Lower leg skin (tissue), 4 donors: ENCODE data around the gene ADGRG7. TPM values are rescaled to one million over a fixed set of nuclear protein-coding genes. Genes with fewer than 3 reads are reported as not detected.
A peak's percentile ranks its signal among the peaks of the same experiment; 100 is the strongest.

ENCODE experiments used
- DNase-seq, 2 donors: peaks; one replicate each; pipeline ENCODE4 v3.0.0-alpha.2; 2019; ENCODE audit warnings: low spot score in 2 of 2
- H3K4me3 ChIP-seq: fragments of 200-600 bp; sonication (generic); 2 replicates; pipeline ENCODE4 v1.5.1; 2017; ENCODE audit warnings: mild to moderate bottlenecking, low read depth; ENCODE audit not compliant: poor library complexity, severe bottlenecking
- POLR2A ChIP-seq, 2 donors: fragments of 450-650 bp; IDR thresholded peaks; one replicate each; pipeline ENCODE4 v1.6.1; 2016 to 2017; ENCODE audit warnings: antibody characterized with exemption in 2 of 2, mild to moderate bottlenecking in 1 of 2, moderate library complexity in 1 of 2
- WGBS, 2 donors: methylation state at CpG; one replicate each; pipeline ENCODE4 v1.1.5; 2018; 5-methylcytosine and 5-hydroxymethylcytosine counted together
- intact Hi-C: fragments of 100-400 bp; cut with DNase I; formaldehyde crosslinking; loops from one replicate; pipeline ENCODE4 v1.15.0; 2023; ENCODE audit warnings: low total_unique reads
- total RNA-seq, 4 donors: library from RNA; depleted of rRNA; stranded (reverse); fragments of >200 nt; gene quantifications; one replicate each; pipeline ENCODE4 v1.1.0, GENCODE V29; 2016
- TF ChIP-seq, protein P1 (sequence below), 3 donors: fragments of 450-650 bp; IDR thresholded peaks; one replicate each; pipeline ENCODE4 v1.5.1; 2016; ENCODE audit warnings: antibody characterized with exemption in 3 of 3, mild to moderate bottlenecking in 3 of 3, moderate library complexity in 2 of 3

The ADGRG7 gene
- total RNA-seq, 4 donors from 2014 or later, result not detected

DNA sequence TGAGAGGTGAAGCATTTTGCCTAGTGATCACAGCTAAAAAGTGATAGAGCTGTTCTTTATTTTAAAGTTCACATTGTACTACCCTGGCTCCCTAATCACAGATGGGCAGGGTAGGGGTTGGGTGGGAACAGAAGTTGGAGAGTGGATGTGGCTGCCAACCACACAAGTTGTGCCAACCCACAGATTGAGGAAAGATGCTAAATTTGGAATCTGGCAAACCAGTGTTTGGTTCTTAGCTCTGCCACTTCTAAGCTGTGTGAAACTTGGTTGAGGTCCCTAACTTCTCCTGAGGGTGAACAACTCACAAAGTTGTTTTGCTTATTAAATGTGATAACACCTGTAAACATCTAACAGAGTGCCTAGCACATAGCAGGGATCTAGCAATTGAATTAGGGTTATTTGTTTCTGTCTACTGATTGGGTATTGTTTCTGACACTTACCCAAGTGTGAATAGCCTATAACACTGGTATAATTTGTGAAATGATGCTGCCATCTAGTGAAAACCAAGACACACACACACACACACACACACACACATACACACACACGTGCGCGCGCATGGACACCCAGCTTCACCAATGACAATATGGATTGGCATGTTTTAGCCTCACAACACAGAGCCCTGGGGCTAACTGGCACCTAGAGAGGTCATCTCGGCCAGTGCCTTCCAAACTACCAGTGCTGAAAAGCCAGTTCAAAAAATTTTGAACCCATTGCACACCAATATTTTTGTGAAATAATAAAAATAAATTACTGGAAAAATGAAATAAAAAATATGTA lies 25.3 kb downstream of the ADGRG7 start:
- DNase-seq, result peak in 1 of 2 donors; percentile 16
- WGBS, 2 donors, result 38 to 51% methylated on average over 5 of the region's 5 CpGs
- no peak for TF ChIP-seq POLR2A (IDR thresholded peaks at IDR 0.05)
- TF ChIP-seq, protein P1, sequence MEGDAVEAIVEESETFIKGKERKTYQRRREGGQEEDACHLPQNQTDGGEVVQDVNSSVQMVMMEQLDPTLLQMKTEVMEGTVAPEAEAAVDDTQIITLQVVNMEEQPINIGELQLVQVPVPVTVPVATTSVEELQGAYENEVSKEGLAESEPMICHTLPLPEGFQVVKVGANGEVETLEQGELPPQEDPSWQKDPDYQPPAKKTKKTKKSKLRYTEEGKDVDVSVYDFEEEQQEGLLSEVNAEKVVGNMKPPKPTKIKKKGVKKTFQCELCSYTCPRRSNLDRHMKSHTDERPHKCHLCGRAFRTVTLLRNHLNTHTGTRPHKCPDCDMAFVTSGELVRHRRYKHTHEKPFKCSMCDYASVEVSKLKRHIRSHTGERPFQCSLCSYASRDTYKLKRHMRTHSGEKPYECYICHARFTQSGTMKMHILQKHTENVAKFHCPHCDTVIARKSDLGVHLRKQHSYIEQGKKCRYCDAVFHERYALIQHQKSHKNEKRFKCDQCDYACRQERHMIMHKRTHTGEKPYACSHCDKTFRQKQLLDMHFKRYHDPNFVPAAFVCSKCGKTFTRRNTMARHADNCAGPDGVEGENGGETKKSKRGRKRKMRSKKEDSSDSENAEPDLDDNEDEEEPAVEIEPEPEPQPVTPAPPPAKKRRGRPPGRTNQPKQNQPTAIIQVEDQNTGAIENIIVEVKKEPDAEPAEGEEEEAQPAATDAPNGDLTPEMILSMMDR (IDR thresholded peaks at IDR 0.05), result no peak
- intact Hi-C loops, result no loop called here
- H3K4me3 ChIP-seq, result no peak overlapping the region

DNA sequence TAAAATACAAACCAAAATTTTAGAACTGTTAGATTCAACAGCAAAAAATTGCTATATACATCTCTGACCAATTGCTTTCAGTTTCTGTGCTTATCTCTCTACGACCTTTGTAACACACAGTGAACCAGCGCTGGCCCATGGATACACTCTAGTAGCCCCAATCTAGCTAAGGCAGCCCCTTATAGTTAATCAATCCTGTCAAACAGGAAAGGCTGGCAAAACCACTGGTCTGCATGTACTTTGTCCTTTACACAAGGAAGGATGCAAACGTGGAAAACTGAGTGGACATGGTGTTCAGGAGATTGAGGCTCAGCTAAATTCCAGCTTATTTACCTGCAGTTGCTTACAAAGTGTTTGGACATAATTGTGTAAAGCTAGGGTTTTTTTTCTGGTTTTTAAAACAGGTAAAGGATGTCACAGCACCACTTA lies 25.9 kb downstream of the ADGRG7 start:
- intact Hi-C loops, result no loop called here
- DNase-seq, result no peak
- no peak overlapping the region for H3K4me3 ChIP-seq
- TF ChIP-seq POLR2A (IDR thresholded peaks at IDR 0.05), result no peak
- TF ChIP-seq, protein P1 (IDR thresholded peaks at IDR 0.05), result no peak
- WGBS, 2 donors, result 72 to 80% methylated on average over 3 of the region's 3 CpGs

DNA sequence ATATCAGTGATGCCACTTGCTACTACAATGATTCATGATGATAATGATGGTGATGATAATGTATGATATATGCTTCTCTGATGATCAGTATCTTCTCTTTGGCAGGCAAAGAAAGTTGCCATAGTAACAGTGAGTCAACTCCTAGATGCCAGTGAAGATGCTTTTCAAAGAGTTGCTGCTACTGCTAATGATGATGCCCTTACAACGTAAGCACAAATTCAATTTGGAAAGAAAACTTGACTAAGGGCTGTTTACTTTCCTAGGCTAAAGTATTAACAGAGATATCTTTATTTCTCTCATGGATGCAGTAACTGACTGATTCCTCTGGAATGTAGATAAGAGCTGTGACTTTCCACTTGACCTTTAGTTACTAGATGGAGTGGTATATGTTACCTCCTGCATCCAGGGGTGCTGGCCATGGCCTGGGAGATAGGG lies 27.8 kb downstream of the ADGRG7 start:
- H3K4me3 ChIP-seq, result no peak overlapping the region
- DNase-seq, result no peak
- 52 to 75% methylated on average over 1 of the region's 1 CpG for WGBS, 2 donors
- intact Hi-C loops, result no loop called here
- no peak for TF ChIP-seq POLR2A (IDR thresholded peaks at IDR 0.05)
- TF ChIP-seq, protein P1 (IDR thresholded peaks at IDR 0.05), result no peak

DNA sequence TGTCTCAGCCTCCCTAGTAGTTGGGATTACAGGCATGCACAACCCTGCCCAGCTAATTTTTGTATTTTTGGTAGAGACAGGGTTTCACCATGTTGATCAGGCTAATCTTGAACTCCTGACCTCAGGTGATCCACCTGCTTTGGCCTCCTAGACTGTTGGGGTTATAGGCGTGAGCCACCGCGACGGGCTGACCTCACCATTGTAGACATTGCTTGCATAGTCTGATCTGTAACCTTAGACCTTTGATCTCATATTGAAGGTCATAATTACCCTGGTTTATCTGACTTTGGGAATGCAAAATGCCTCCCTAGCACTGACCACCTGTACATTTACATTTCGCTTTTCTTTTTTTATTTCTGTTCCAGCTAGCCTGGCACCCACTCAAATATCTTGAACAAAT lies 31.2 kb downstream of the ADGRG7 start:
- intact Hi-C loops, result no loop called here
- no peak for DNase-seq

DNA sequence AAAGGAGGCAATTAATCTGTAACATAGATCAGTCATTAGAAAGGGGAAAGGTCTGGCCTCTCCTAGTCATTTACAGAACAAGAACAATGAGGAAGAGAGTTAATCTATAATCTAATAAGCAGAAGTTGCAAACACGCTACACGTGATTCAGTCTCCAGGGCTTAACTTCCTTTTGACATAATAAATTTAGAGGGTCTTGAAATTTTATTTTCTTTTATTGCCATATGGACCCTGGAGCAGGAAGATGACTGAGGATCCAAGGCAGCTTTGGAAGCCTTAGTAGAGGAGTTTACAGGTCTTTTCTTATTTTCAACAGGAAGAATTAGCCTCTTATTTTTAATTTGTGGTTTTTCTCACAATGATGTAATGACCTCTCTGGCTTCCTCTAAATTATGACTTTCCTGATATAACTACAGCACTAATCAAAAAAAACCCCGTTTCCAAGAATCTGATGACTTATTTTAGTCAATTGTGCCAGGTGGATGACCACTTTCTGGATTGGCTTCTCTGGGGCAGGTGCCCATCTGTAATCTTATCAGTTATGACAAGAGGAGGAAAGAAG lies 32.2 kb downstream of the ADGRG7 start:
- intact Hi-C loops, result no loop called here
- no peak for DNase-seq
- WGBS, 2 donors, result 66 to 70% methylated on average over 3 of the region's 3 CpGs
- TF ChIP-seq POLR2A (IDR thresholded peaks at IDR 0.05), result no peak
- TF ChIP-seq, protein P1 (IDR thresholded peaks at IDR 0.05), result no peak
- no peak overlapping the region for H3K4me3 ChIP-seq

More for the DNA sequence above, 31.2 kb downstream of the ADGRG7 start:
- 95 to 96% methylated on average over 5 of the region's 5 CpGs for WGBS, 2 donors
- no peak for TF ChIP-seq POLR2A (IDR thresholded peaks at IDR 0.05)
- TF ChIP-seq, protein P1 (IDR thresholded peaks at IDR 0.05), result no peak
- no peak overlapping the region for H3K4me3 ChIP-seq
